ENCODE data around the gene ERMN. TPM values are rescaled to one million over a fixed set of nuclear protein-coding genes. Genes with fewer than 3 reads are reported as not detected.

The ERMN gene
- polyA plus RNA-seq, 1 donor (not counting 4 experiments of a cell fraction or from before 2014, with no cell fraction given), result not detected

DNA sequence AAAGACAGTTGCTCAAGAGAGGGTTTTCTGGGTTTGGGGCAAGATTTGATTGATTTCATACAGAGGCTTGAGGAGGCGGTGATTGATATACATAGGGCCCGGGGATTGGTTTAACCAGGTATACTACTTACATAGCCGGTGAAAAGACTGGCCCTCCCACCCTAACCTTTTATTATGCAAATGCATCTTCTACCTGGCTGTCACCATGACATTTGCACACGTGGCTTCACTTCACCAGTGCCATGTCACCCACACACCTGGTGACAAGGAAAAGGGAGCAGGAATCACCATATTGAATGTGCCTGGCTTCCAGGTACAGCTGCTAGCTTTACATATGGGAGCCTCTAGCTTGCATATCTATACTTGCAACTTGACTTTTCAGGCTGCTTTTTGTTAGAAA, 9.7 kb downstream of the ERMN start:
- TF ChIP-seq EZH2 (IDR thresholded peaks at IDR 0.05; ENCODE audit: low read length) (no peak), CTCF (optimal IDR thresholded peaks at IDR 0.05 in 1 of 3, IDR thresholded peaks at IDR 0.05 in 1 of 3, conservative IDR thresholded peaks at IDR 0.05 in 1 of 3; ENCODE audit: extremely low read depth in 1 of 3, insufficient read depth in 2 of 3, low read length in 3 of 3) (no peak)
- Histone ChIP-seq H3K4me3 (ENCODE audit: control insufficient read depth in 2 of 3, extremely low read depth in 1 of 3, insufficient read depth in 2 of 3, low read depth in 1 of 3, low read length in 3 of 3) (no peak overlapping the region), H3K4me2 (ENCODE audit: control insufficient read depth, extremely low read depth, insufficient read depth, low read depth, low read length) (no peak overlapping the region), H3K9me1 (ENCODE audit: control insufficient read depth, extremely low read depth, insufficient read depth, low read length) (no peaks in the 10 kb centered on the region), H2AFZ (ENCODE audit: control insufficient read depth, low read length) (no peak overlapping the region), H3K79me2 (ENCODE audit: control insufficient read depth, insufficient read depth, low read length) (no peaks in the 10 kb centered on the region), H3K4me1 (ENCODE audit: control insufficient read depth, extremely low read depth, insufficient read depth, low read length) (no peaks in the 10 kb centered on the region), H3K27ac (ENCODE audit: control insufficient read depth, insufficient read depth, low read length) (no peak overlapping the region), H4K20me1 (ENCODE audit: control insufficient read depth, extremely low read depth, insufficient read depth, low read length) (no peaks in the 10 kb centered on the region), H3K27me3 (ENCODE audit: control insufficient read depth, extremely low read depth, insufficient read depth, low read length) (peaks cover 3% of the 10 kb centered on the region), H3K9ac (ENCODE audit: control insufficient read depth, extremely low read depth, insufficient read depth, low read length) (no peak overlapping the region), H3K9me3 (ENCODE audit: control insufficient read depth, low read depth, low read length) (no peaks in the 10 kb centered on the region), H3K36me3 (ENCODE audit: control insufficient read depth in 2 of 2, extremely low read depth in 1 of 2, insufficient read depth in 2 of 2, low read length in 2 of 2) (no peaks in the 10 kb centered on the region)
- dilution Hi-C loops (cut with MboI; ENCODE audit: extremely low pct_ligation_motif_present, low sequenced_read_pairs), result no loop called here
- no peak for FAIRE-seq
- no peak for DNase-seq (ENCODE audit: low read depth, low spot score)

GRCh38 chr2:157312866-157313486, 12.6 kb downstream of the ERMN start:
- H3K9ac ChIP-seq (ENCODE audit: control insufficient read depth, extremely low read depth, insufficient read depth, low read length), result no peak overlapping the region
- TF ChIP-seq CTCF (optimal IDR thresholded peaks at IDR 0.05 in 1 of 3, IDR thresholded peaks at IDR 0.05 in 1 of 3, conservative IDR thresholded peaks at IDR 0.05 in 1 of 3; ENCODE audit: extremely low read depth in 1 of 3, insufficient read depth in 2 of 3, low read length in 3 of 3), result no peak
- no peak for TF ChIP-seq EZH2 (IDR thresholded peaks at IDR 0.05; ENCODE audit: low read length)
- H3K27ac ChIP-seq (ENCODE audit: control insufficient read depth, insufficient read depth, low read length), result no peak overlapping the region
- H2AFZ ChIP-seq (ENCODE audit: control insufficient read depth, low read length), result no peak overlapping the region
- H4K20me1 ChIP-seq (ENCODE audit: control insufficient read depth, extremely low read depth, insufficient read depth, low read length), result no peaks in the 10 kb centered on the region
- H3K4me3 ChIP-seq (ENCODE audit: control insufficient read depth in 2 of 3, extremely low read depth in 1 of 3, insufficient read depth in 2 of 3, low read depth in 1 of 3, low read length in 3 of 3), result no peak overlapping the region
- DNase-seq (ENCODE audit: low read depth, low spot score), result no peak
- H3K79me2 ChIP-seq (ENCODE audit: control insufficient read depth, insufficient read depth, low read length), result no peaks in the 10 kb centered on the region
- dilution Hi-C loops (cut with MboI; ENCODE audit: extremely low pct_ligation_motif_present, low sequenced_read_pairs), result no loop called here
- no peaks in the 10 kb centered on the region for H3K36me3 ChIP-seq (ENCODE audit: control insufficient read depth in 2 of 2, extremely low read depth in 1 of 2, insufficient read depth in 2 of 2, low read length in 2 of 2)
- peaks cover 3% of the 10 kb centered on the region for H3K27me3 ChIP-seq (ENCODE audit: control insufficient read depth, extremely low read depth, insufficient read depth, low read length)
- no peak for FAIRE-seq
- H3K4me1 ChIP-seq (ENCODE audit: control insufficient read depth, extremely low read depth, insufficient read depth, low read length), result no peaks in the 10 kb centered on the region
- no peaks in the 10 kb centered on the region for H3K9me1 ChIP-seq (ENCODE audit: control insufficient read depth, extremely low read depth, insufficient read depth, low read length)
- no peak overlapping the region for H3K4me2 ChIP-seq (ENCODE audit: control insufficient read depth, extremely low read depth, insufficient read depth, low read depth, low read length)
- H3K9me3 ChIP-seq (ENCODE audit: control insufficient read depth, low read depth, low read length), result no peaks in the 10 kb centered on the region

Data from keratinocyte (primary cell).